ENCODE results near the gene LONP2. TPM values are rescaled to one million over a fixed set of nuclear protein-coding genes. Genes with fewer than 3 reads are reported as not detected.

LONP2 gene
- total and polyA plus RNA-seq, 9 of the 15 experiments (the other 6 are each of a cell fraction or from before 2014, with no cell fraction given) = 8.1 to 41.2 (median 25.6) TPM

DNA sequence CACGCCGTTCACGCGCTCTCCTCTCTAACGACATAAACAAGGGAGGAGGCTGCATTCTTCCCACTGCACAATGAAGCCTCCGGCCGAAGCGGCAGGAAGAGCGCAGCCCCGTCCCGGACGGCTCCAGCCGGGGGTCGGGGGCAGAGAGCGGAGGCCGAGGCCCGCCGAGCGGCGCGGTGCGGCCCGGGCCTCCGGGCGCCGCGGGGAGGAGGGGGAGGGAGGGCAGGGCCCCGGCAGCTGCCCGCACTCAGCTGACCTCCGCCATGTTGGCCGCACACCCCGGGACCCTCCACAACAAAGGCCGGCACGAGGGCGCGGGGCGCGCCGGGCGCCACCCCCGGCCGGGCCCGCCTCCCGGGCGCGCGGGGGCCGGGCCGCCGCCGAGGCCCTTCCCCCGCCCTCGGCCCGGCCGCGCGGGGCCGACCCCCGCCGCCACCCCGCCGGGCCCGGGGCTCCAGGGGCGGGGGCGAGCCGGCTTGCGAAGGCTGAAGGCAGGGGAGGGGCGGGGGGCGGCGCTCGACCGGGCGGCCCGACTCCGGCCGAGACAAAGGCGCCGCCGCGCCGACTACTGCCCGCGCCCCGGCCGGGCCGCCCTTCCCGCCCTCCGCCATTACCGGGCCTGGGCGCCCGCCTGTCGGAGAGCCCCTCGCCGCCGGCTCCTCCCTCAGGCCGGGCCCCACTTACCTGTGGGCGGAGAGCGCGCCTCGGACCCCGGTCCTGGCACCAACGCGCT is 140.6 kb downstream of the LONP2 start (continued):
- TF ChIP-seq ZFX (CRISPR knock-in tag; IDR thresholded peaks at IDR 0.05) = peak; percentile 80
- TF ChIP-seq, protein P1, sequence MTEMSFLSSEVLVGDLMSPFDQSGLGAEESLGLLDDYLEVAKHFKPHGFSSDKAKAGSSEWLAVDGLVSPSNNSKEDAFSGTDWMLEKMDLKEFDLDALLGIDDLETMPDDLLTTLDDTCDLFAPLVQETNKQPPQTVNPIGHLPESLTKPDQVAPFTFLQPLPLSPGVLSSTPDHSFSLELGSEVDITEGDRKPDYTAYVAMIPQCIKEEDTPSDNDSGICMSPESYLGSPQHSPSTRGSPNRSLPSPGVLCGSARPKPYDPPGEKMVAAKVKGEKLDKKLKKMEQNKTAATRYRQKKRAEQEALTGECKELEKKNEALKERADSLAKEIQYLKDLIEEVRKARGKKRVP (CRISPR knock-in tag; IDR thresholded peaks at IDR 0.05) = 0 out of 2 replicates have a peak, but pooled peaks have one; percentile 11
- TF ChIP-seq ZNF354B (CRISPR knock-in tag; IDR thresholded peaks at IDR 0.05) = no peak
- 0 out of 2 replicates have a peak, but pooled peaks have one; percentile 13 for TF ChIP-seq ZNF12 (CRISPR knock-in tag; IDR thresholded peaks at IDR 0.05)
- TF ChIP-seq SIN3B (IDR thresholded peaks at IDR 0.05; ENCODE audit: low read depth) = 0 out of 2 replicates have a peak, but pooled peaks have one; percentile 32
- TF ChIP-seq CCNT2 (IDR thresholded peaks at IDR 0.05; ENCODE audit: borderline replicate concordance, extremely low read depth, insufficient read length, low read depth, low read length) = peak; percentile 27
- no peak for TF ChIP-seq CEBPB (tag; IDR thresholded peaks at IDR 0.05)
- TF ChIP-seq EWSR1 (IDR thresholded peaks at IDR 0.05; ENCODE audit: borderline replicate concordance, low read depth, partially characterized antibody) = no peak
- TF ChIP-seq, protein P2, sequence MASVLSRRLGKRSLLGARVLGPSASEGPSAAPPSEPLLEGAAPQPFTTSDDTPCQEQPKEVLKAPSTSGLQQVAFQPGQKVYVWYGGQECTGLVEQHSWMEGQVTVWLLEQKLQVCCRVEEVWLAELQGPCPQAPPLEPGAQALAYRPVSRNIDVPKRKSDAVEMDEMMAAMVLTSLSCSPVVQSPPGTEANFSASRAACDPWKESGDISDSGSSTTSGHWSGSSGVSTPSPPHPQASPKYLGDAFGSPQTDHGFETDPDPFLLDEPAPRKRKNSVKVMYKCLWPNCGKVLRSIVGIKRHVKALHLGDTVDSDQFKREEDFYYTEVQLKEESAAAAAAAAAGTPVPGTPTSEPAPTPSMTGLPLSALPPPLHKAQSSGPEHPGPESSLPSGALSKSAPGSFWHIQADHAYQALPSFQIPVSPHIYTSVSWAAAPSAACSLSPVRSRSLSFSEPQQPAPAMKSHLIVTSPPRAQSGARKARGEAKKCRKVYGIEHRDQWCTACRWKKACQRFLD (CRISPR knock-in tag; IDR thresholded peaks at IDR 0.05) = peak; percentile 63
- TF ChIP-seq TBP (optimal IDR thresholded peaks at IDR 0.05; ENCODE audit: low read depth, low read length) = peak; percentile 31
- TF ChIP-seq UBTF (IDR thresholded peaks at IDR 0.05; ENCODE audit: borderline replicate concordance in 1 of 2, low read depth in 2 of 2, low read length in 2 of 2) = 0 out of 4 replicates have a peak, but pooled peaks of 1 of the 2 experiments have one; percentile 69
- TF ChIP-seq, protein P3, sequence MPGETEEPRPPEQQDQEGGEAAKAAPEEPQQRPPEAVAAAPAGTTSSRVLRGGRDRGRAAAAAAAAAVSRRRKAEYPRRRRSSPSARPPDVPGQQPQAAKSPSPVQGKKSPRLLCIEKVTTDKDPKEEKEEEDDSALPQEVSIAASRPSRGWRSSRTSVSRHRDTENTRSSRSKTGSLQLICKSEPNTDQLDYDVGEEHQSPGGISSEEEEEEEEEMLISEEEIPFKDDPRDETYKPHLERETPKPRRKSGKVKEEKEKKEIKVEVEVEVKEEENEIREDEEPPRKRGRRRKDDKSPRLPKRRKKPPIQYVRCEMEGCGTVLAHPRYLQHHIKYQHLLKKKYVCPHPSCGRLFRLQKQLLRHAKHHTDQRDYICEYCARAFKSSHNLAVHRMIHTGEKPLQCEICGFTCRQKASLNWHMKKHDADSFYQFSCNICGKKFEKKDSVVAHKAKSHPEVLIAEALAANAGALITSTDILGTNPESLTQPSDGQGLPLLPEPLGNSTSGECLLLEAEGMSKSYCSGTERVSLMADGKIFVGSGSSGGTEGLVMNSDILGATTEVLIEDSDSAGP (CRISPR knock-in tag; IDR thresholded peaks at IDR 0.05) = no peak
- TF ChIP-seq E2F3 (CRISPR knock-in tag; IDR thresholded peaks at IDR 0.05) = peak; percentile 73; the same call in 1 of the 2 replicates
- peak in 1 of 2 experiments; percentile 19 for TF ChIP-seq E2F6 (IDR thresholded peaks at IDR 0.05; ENCODE audit: borderline replicate concordance in 1 of 2, extremely low read depth in 1 of 2, insufficient read depth in 1 of 2, insufficient read length in 1 of 2, low read depth in 1 of 2, low read length in 1 of 2, poor library complexity in 1 of 2, severe bottlenecking in 1 of 2)
- peak; percentile 90; the same call in 1 of the 2 replicates for TF ChIP-seq PHF8 (IDR thresholded peaks at IDR 0.05; ENCODE audit: borderline replicate concordance, low read length)
